ENCODE measurements around the gene EDC4. TPM values are rescaled to one million over a fixed set of nuclear protein-coding genes. Genes with fewer than 3 reads are reported as not detected.

EDC4 gene
- total RNA-seq, 1 donor from 2014 or later: 75.4 TPM

DNA sequence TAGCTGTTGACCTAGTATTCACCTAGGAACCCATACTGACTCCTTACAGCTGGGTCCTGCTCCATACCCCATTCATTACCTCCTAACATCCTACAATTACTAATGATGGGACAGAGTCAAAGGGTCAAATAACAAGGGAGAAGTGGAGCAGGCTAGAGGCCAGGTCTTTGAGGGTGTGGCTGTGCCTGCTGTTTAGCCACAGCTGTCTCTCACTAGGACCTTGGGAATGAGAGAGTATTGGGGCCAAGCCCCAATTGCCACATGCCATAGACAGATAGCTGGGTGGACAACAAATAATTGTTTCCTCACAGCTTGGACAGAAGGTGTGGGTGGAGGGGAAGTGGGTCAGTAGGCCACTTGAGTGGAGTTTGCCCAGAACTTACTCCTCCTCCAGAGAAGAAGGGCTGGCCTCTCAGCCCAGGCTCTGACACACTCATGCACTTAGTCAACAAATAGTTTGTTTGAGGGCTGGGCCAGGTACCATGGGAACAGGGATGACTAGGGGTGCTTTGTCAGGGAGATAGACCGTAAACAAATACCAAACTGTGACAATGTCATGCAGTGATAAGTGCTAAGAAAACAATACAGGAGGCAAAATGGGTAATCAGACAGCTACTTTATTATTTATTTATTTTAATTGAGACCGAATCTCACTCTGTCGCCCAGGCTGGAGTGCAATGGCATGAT lies 15.2 kb upstream of the EDC4 start:
- H3K27me3 Mint-ChIP-seq (ENCODE audit: unreplicated experiment): no peaks in the 10 kb centered on the region
- peaks cover 6% of the 10 kb centered on the region for H3K36me3 Mint-ChIP-seq (ENCODE audit: unreplicated experiment)
- no peak for TF ChIP-seq CTCF (IDR thresholded peaks at IDR 0.05)
- H3K9me3 Mint-ChIP-seq (ENCODE audit: unreplicated experiment): no peaks in the 10 kb centered on the region
- H3K4me1 Mint-ChIP-seq (ENCODE audit: unreplicated experiment): peaks cover 39% of the 10 kb centered on the region
- H3K4me3 Mint-ChIP-seq (ENCODE audit: unreplicated experiment): no peak overlapping the region
- DNase-seq (ENCODE audit: extremely low spot score, unreplicated experiment): no peak
- peak overlapping the region; percentile 87 for H3K27ac Mint-ChIP-seq (ENCODE audit: unreplicated experiment)

- Mint-ChIP-seq H3K9me3 (ENCODE audit: unreplicated experiment) (no peaks in the 10 kb centered on the region), H3K27ac (ENCODE audit: unreplicated experiment) (peak overlapping the region; percentile 87), H3K27me3 (ENCODE audit: unreplicated experiment) (no peaks in the 10 kb centered on the region), H3K4me1 (ENCODE audit: unreplicated experiment) (peaks cover 47% of the 10 kb centered on the region), H3K4me3 (ENCODE audit: unreplicated experiment) (no peak overlapping the region), H3K36me3 (ENCODE audit: unreplicated experiment) (peaks cover 6% of the 10 kb centered on the region)
- no peak for TF ChIP-seq CTCF (IDR thresholded peaks at IDR 0.05)
- DNase-seq (ENCODE audit: extremely low spot score, unreplicated experiment): no peak
Observed at GRCh38 chr16:67858500-67858899, 14.4 kb upstream of the EDC4 start.

DNA sequence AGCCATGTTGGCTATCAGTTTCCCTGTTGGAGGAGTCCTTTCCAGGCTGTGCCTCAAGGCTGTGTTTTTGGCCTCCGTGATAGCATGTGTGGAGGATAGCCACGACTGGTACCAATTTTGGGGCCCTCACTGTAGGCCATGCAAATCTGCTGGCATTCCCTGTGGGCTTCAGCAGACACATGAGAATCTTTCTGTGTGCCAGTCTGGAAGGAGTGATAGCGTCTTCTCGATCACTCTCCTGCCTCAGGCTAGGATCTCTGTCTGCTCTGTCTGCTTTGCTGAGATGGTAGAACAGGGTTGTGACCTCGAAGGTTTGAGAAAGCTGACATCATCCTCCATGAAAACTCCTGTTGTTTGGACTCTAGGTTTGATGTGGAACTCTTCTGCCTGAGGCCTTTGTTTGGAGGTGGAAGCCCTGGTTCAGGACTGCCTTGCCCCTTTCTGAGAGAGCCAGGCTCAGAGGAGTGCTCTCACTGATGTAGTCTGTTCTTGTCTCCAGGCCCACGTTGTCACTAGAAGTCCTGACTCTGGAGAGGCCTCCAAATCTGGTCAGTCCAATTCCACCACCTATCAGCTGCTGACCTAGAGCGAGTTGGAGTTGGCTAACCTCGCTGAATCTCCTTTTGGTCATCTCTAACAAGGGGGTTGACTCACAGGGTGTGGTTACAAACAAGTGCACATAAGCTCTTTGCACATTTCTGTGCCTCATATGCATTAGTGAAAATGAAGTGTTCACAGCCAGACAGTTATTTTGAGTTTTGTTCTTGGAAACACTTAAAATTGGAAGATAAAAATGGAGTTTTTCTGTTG lies 12.1 kb upstream of the EDC4 start:
- Mint-ChIP-seq H3K27ac (ENCODE audit: unreplicated experiment) (peak overlapping the region; percentile 64), H3K36me3 (ENCODE audit: unreplicated experiment) (peaks cover 9% of the 10 kb centered on the region), H3K27me3 (ENCODE audit: unreplicated experiment) (no peaks in the 10 kb centered on the region), H3K4me3 (ENCODE audit: unreplicated experiment) (no peak overlapping the region), H3K9me3 (ENCODE audit: unreplicated experiment) (no peaks in the 10 kb centered on the region), H3K4me1 (ENCODE audit: unreplicated experiment) (peaks cover 41% of the 10 kb centered on the region)
- no peak for TF ChIP-seq CTCF (IDR thresholded peaks at IDR 0.05)
- no peak for DNase-seq (ENCODE audit: extremely low spot score, unreplicated experiment)

DNA sequence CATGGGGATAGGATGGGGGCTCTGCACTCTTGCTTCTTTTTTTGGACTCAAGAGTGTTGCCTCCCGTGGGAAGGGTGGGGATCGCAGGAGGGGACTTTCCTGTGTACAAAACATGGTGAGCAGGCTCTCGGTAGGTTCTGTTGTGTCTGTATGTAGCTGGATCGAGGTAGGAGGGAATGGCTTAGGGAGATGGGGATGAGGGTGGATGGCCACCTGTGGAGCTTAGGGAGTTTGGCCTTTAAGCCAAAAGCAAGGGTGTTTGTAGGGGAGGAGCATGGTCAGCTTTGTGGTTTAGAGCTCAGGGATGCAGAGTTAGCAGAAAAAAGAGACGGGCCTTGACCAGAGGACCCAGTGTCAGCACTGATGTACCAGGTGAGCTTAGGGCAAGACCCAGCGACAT lies 11.0 kb upstream of the EDC4 start:
- H3K36me3 Mint-ChIP-seq (ENCODE audit: unreplicated experiment): peaks cover 12% of the 10 kb centered on the region
- no peaks in the 10 kb centered on the region for H3K9me3 Mint-ChIP-seq (ENCODE audit: unreplicated experiment)
- no peak overlapping the region for H3K4me3 Mint-ChIP-seq (ENCODE audit: unreplicated experiment)
- H3K4me1 Mint-ChIP-seq (ENCODE audit: unreplicated experiment): peaks cover 38% of the 10 kb centered on the region
- DNase-seq (ENCODE audit: extremely low spot score, unreplicated experiment): no peak
- H3K27ac Mint-ChIP-seq (ENCODE audit: unreplicated experiment): peak overlapping the region; percentile 68
- TF ChIP-seq CTCF (IDR thresholded peaks at IDR 0.05): no peak
- no peaks in the 10 kb centered on the region for H3K27me3 Mint-ChIP-seq (ENCODE audit: unreplicated experiment)
